GM12864 (cell line): ENCODE measurements around the gene TMEM95.
"Not testable (repeated sequence)": the region's sequence is repeated elsewhere in the genome, so short reads cannot be mapped to it uniquely, and the experiment has no call there.

Experiments used
- DNase-seq: peaks from one replicate; pipeline ENCODE4 v3.0.0-alpha.2; 2011; ENCODE audit warnings: low read depth
- H3K4me3 ChIP-seq: 2 replicates; pipeline ENCODE4 v1.5.1; 2011; ENCODE audit warnings: mild to moderate bottlenecking, low read depth, low read length, control low read depth
- CTCF ChIP-seq: IDR thresholded peaks from 2 replicates; pipeline ENCODE4 v1.5.1; 2011; ENCODE audit warnings: low read depth, mild to moderate bottlenecking, moderate library complexity, low read length, control low read depth, inconsistent platforms; ENCODE audit errors: missing control alignments

TMEM95 gene

GRCh38 chr17:7336240-7337175 is 18.4 kb upstream of the TMEM95 start, which contains the start of gene ACAP1:
Gene ACAP1, plus strand, starts transcription at chr17:7336529. Its CDS starts 206 bp downstream, at chr17:7336735.
- H3K4me3 ChIP-seq: peak within 1 kb of the TSS; percentile 90
- TF ChIP-seq CTCF: no peak
- DNase-seq: peak; percentile 56

- not testable (repeated sequence) for DNase-seq
- H3K4me3 ChIP-seq: peak overlapping the region; percentile 90
Observed at GRCh38 chr17:7337600-7337999, 17.4 kb upstream of the TMEM95 start.

- TF ChIP-seq CTCF: no peak
- no peak for DNase-seq
- H3K4me3 ChIP-seq: no peak overlapping the region
Observed at GRCh38 chr17:7340179-7340578, 14.8 kb upstream of the TMEM95 start.

GRCh38 chr17:7341842-7342241 is 13.1 kb upstream of the TMEM95 start:
- no peak for TF ChIP-seq CTCF
- H3K4me3 ChIP-seq: no peak overlapping the region
- no peak for DNase-seq

GRCh38 chr17:7343250-7343649 is 11.7 kb upstream of the TMEM95 start:
- TF ChIP-seq CTCF: no peak
- DNase-seq: no peak
- H3K4me3 ChIP-seq: no peak overlapping the region

GRCh38 chr17:7346761-7347614 is 8.0 kb upstream of the TMEM95 start:
- no peak overlapping the region for H3K4me3 ChIP-seq
- TF ChIP-seq CTCF: no peak
- no peak for DNase-seq
